Activated B cell treated with CpG ODN at 0.5 μM for 24 hours (primary cell): ENCODE results near the gene SEPHS2. TPM values are rescaled to one million over a fixed set of nuclear protein-coding genes. Genes with fewer than 3 reads are reported as not detected.

Experiments used
- ATAC-seq: fragments of 200-7000 bp; cut with Tn5 transposase; one replicate; pipeline ENCODE4 v1.10.0; 2021; ENCODE audit warnings: low read depth, mild to moderate bottlenecking, moderate library complexity
- CTCF ChIA-PET: fragments of 350-600 bp; sonication (Branson Sonifier 250); formaldehyde crosslinking; loops from one replicate; lab custom pipeline; 2021; ENCODE audit warnings: antibody characterized with exemption; lab: Charles Lee
- POLR2A ChIA-PET: fragments of 350-600 bp; sonication (Branson Sonifier 250); formaldehyde crosslinking; loops from one replicate; lab custom pipeline; 2021; ENCODE audit warnings: antibody characterized with exemption; lab: Charles Lee
- DNase-seq: peaks from one replicate; pipeline ENCODE4 v3.0.0; 2022
- H3K27ac Mint-ChIP-seq: one replicate; pipeline ENCODE4 v1.8.0; 2020; ENCODE audit warnings: mixed read lengths
- H3K27me3 Mint-ChIP-seq: one replicate; pipeline ENCODE4 v1.8.0; 2021; ENCODE audit warnings: mixed read lengths
- H3K36me3 Mint-ChIP-seq: one replicate; pipeline ENCODE4 v1.8.0; 2021; ENCODE audit warnings: low read depth, mixed read lengths
- H3K4me1 Mint-ChIP-seq: one replicate; pipeline ENCODE4 v1.8.0; 2021; ENCODE audit warnings: mixed read lengths
- H3K4me3 Mint-ChIP-seq: one replicate; pipeline ENCODE4 v1.8.0; 2020; ENCODE audit warnings: mild to moderate bottlenecking, mixed read lengths
- H3K9me3 Mint-ChIP-seq: one replicate; pipeline ENCODE4 v1.8.0; 2020; ENCODE audit warnings: mixed read lengths
- CTCF ChIP-seq: fragments of 200-600 bp; IDR thresholded peaks from one replicate; pipeline ENCODE4 v1.8.0; 2022; ENCODE audit warnings: antibody characterized with exemption, mild to moderate bottlenecking
- intact Hi-C: fragments of 100-400 bp; cut with micrococcal nuclease; formaldehyde crosslinking; loops from one replicate; pipeline ENCODE4 v1.15.1; 2024
- total RNA-seq: library from RNA; stranded (reverse); gene quantifications from 2 replicates; pipeline ENCODE4 v1.2.3, GENCODE V29; 2022

SEPHS2 gene
- total RNA-seq, 1 donor from 2014 or later = 80.0 TPM

- ATAC-seq = no peak
- no peaks in the 10 kb centered on the region for H3K9me3 Mint-ChIP-seq
- intact Hi-C loops = loop anchor here (1.0 kb wide), 3 partner anchors 15 to 82 kb away; partner anchors contain the start of gene DCTPP1
- TF ChIP-seq CTCF = no peak
- H3K27me3 Mint-ChIP-seq = no peaks in the 10 kb centered on the region
- no peak for DNase-seq
- peak overlapping the region; percentile 56 for H3K27ac Mint-ChIP-seq
- peak overlapping the region; percentile 95 for H3K4me3 Mint-ChIP-seq
- CTCF ChIA-PET = interaction anchor here (0.6 to 2.1 kb wide), 3 partner anchors 14 to 83 kb away, joined by 3 to 7 read pairs (median 3); no protein-coding TSS in a partner anchor
- H3K36me3 Mint-ChIP-seq = peaks cover 27% of the 10 kb centered on the region
- H3K4me1 Mint-ChIP-seq = peaks cover 45% of the 10 kb centered on the region
- POLR2A ChIA-PET = interaction anchor here (0.7 to 8.9 kb wide), 14 partner anchors 12 to 214 kb away, joined by 3 to 186 read pairs (median 6); partner anchors contain the start of genes DCTPP1, ITGAL, PRR14 and ZNF688
These were observed 596 bp downstream of the SEPHS2 start for GRCh38 chr16:30445149-30445407.

- ATAC-seq (no peak), DNase-seq (no peak)
- peaks cover 48% of the 10 kb centered on the region for H3K4me1 Mint-ChIP-seq
- no peaks in the 10 kb centered on the region for H3K27me3 Mint-ChIP-seq
- H3K4me3 Mint-ChIP-seq = peak overlapping the region; percentile 95
- H3K36me3 Mint-ChIP-seq = peaks cover 27% of the 10 kb centered on the region
- peak overlapping the region; percentile 56 for H3K27ac Mint-ChIP-seq
- intact Hi-C loops = loop anchor here (1.0 kb wide), 3 partner anchors 14 to 83 kb away; partner anchors contain the start of gene DCTPP1
- no peak for TF ChIP-seq CTCF
- ChIA-PET CTCF (interaction anchor here (1.2 to 2.1 kb wide), 2 partner anchors 14 to 15 kb away, joined by 3 to 7 read pairs; partner anchors contain the start of gene DCTPP1), POLR2A (interaction anchor here (0.7 to 8.9 kb wide), 15 partner anchors 10 to 214 kb away, joined by 3 to 186 read pairs (median 6); partner anchors contain the start of genes DCTPP1, ITGAL, PRR14 and ZNF688)
- no peaks in the 10 kb centered on the region for H3K9me3 Mint-ChIP-seq
These were observed 1.2 kb downstream of the SEPHS2 start for GRCh38 chr16:30444231-30445148.

DNA sequence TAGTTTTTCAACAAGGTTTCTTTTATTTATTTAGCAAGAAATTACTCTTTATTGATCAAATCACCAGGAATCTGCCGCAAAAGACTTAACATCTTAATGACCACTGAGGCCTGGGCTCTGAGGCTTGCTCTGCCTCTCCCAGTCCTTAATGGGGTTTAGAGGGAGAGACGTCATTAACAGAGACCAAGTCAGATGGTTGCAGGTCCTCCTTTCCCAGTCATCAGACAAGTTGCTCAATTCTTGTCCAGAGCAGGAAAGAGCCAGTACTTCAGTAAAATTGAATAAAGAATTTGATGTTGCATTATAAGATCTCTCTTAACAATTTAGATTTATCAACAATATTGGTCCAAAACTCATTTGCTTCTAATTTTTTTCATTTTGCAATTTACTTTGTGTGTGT is 2.0 kb downstream of the SEPHS2 start:
- no peak for TF ChIP-seq CTCF
- POLR2A ChIA-PET = interaction anchor here (1.9 to 8.9 kb wide), 2 partner anchors 30 to 84 kb away, joined by 7 to 186 read pairs; partner anchors contain the start of gene ITGAL
- CTCF ChIA-PET = interaction anchor here (1.2 kb wide), 1 partner anchor 14 kb away, joined by 3 read pairs; the partner anchor contains the start of gene DCTPP1
- Mint-ChIP-seq H3K4me1 (peaks cover 55% of the 10 kb centered on the region), H3K4me3 (peak overlapping the region; percentile 95), H3K27me3 (no peaks in the 10 kb centered on the region), H3K9me3 (no peaks in the 10 kb centered on the region), H3K27ac (no peak overlapping the region), H3K36me3 (peaks cover 27% of the 10 kb centered on the region)
- intact Hi-C loops = no loop called here
- DNase-seq (no peak), ATAC-seq (no peak)

- Mint-ChIP-seq H3K9me3 (no peaks in the 10 kb centered on the region), H3K36me3 (peaks cover 20% of the 10 kb centered on the region), H3K4me1 (peaks cover 40% of the 10 kb centered on the region), H3K27ac (peak overlapping the region; percentile 35), H3K27me3 (no peaks in the 10 kb centered on the region), H3K4me3 (no peak overlapping the region)
- DNase-seq (no peak), ATAC-seq (peak; percentile 76)
- ChIA-PET CTCF (interaction anchor here (1.5 to 2.4 kb wide), 3 partner anchors 9 to 96 kb away, joined by 3 to 13 read pairs (median 5); partner anchors contain the start of gene DCTPP1), POLR2A (interaction anchor here (0.5 to 2.5 kb wide), 10 partner anchors 10 to 396 kb away, joined by 3 to 20 read pairs (median 5); partner anchors contain the start of genes DCTPP1, ZNF688 and ZNF747)
- intact Hi-C loops = no loop called here
- no peak for TF ChIP-seq CTCF
These were observed 5.8 kb downstream of the SEPHS2 start for GRCh38 chr16:30439720-30440348.
